Adrenal gland (tissue), 5 donors: ENCODE measurements around the gene TMEM266.

ENCODE experiments used
- POLR2A ChIP-seq, 2 donors: fragments of 450-650 bp; IDR thresholded peaks; one replicate each; pipeline ENCODE4 v1.6.1; 2017; ENCODE audit warnings: antibody characterized with exemption in 2 of 2, mild to moderate bottlenecking in 2 of 2, moderate library complexity in 1 of 2
- TF ChIP-seq, protein P1 (sequence below), 6 experiments: fragments of 450-650 bp in 4 of 6; fragments of 200-600 bp in 2 of 6; sonication (generic) in 1 of 6; IDR thresholded peaks; 1 replicate in 5 of 6; 2 replicates in 1 of 6; pipeline versions ENCODE4 v1.5.1 to v1.8.0; 2016 to 2021; ENCODE audit warnings: antibody characterized with exemption in 6 of 6, mild to moderate bottlenecking in 2 of 6, moderate library complexity in 1 of 6
- donor health status: DM: no; HTN: no; CAD: no.

DNA sequence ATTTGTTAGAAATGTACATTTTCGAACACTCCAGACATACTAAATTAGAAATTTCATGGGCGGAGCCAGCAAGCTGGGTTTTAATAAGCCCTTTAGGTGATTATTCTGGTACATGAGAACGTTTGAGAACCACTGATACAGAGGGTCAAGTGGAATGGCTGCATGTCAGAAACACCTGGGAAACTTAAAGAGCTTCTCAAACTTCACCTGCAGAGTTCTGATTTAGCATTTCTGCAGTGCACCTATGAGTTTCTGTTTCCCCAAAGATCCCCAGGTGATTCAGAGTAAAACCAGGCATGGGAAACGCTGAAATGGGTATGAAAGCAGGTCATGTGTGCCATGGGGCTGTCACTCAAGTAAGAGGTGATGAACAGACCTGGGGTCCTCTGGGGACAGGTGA lies 68.1 kb downstream of the TMEM266 start:
- TF ChIP-seq, protein P1, sequence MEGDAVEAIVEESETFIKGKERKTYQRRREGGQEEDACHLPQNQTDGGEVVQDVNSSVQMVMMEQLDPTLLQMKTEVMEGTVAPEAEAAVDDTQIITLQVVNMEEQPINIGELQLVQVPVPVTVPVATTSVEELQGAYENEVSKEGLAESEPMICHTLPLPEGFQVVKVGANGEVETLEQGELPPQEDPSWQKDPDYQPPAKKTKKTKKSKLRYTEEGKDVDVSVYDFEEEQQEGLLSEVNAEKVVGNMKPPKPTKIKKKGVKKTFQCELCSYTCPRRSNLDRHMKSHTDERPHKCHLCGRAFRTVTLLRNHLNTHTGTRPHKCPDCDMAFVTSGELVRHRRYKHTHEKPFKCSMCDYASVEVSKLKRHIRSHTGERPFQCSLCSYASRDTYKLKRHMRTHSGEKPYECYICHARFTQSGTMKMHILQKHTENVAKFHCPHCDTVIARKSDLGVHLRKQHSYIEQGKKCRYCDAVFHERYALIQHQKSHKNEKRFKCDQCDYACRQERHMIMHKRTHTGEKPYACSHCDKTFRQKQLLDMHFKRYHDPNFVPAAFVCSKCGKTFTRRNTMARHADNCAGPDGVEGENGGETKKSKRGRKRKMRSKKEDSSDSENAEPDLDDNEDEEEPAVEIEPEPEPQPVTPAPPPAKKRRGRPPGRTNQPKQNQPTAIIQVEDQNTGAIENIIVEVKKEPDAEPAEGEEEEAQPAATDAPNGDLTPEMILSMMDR (IDR thresholded peaks at IDR 0.05) = no peak
- TF ChIP-seq POLR2A (IDR thresholded peaks at IDR 0.05) = no peak
